Measurements from ENCODE around the gene ADIPOR2.

Gene ADIPOR2, protein sequence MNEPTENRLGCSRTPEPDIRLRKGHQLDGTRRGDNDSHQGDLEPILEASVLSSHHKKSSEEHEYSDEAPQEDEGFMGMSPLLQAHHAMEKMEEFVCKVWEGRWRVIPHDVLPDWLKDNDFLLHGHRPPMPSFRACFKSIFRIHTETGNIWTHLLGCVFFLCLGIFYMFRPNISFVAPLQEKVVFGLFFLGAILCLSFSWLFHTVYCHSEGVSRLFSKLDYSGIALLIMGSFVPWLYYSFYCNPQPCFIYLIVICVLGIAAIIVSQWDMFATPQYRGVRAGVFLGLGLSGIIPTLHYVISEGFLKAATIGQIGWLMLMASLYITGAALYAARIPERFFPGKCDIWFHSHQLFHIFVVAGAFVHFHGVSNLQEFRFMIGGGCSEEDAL

DNA sequence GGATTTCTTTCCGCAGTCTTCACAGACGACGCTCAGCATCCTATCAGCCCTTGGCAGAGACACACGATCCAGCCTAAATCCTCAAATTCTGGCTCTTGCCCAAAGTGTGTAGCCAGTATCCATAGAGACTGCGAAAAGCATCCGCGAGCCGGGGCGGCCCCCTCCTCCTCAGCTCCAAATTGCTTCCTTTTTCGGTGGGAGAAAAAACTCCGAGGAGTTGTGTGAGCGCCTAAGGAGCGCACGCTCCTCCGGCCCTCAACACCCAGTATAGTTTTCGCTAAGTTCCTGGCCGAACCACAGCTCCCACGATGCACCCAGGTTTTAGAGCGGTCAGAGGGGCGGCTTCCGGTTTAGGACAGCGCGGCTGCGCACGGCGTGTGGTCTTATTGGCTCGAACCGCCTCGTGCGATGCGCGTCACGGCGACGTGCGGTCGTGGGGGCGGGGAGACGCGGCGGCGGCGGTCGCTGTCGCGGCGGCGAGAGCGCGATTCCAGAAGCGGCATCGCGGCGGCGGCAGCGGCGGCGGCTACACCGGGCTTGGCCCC is at the start of gene ADIPOR2:
Gene ADIPOR2 (plus strand): TSS at position 493 of the 545 bp plus-strand sequence. CDS start 63,274 bp downstream, outside the sequence.
- Histone ChIP-seq H3K27me3 (replicated peaks; ENCODE audit: control insufficient read depth, insufficient read depth, low read length) (no peaks in the 10 kb centered on the region), H3K4me3 (replicated peaks; ENCODE audit: low read depth, low read length) (peak within 1 kb of the TSS; percentile 97), H3K36me3 (ENCODE audit: control insufficient read depth, insufficient read depth, low read length) (no peaks in the 10 kb centered on the region)
- TF ChIP-seq, protein P1, sequence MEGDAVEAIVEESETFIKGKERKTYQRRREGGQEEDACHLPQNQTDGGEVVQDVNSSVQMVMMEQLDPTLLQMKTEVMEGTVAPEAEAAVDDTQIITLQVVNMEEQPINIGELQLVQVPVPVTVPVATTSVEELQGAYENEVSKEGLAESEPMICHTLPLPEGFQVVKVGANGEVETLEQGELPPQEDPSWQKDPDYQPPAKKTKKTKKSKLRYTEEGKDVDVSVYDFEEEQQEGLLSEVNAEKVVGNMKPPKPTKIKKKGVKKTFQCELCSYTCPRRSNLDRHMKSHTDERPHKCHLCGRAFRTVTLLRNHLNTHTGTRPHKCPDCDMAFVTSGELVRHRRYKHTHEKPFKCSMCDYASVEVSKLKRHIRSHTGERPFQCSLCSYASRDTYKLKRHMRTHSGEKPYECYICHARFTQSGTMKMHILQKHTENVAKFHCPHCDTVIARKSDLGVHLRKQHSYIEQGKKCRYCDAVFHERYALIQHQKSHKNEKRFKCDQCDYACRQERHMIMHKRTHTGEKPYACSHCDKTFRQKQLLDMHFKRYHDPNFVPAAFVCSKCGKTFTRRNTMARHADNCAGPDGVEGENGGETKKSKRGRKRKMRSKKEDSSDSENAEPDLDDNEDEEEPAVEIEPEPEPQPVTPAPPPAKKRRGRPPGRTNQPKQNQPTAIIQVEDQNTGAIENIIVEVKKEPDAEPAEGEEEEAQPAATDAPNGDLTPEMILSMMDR (IDR thresholded peaks at IDR 0.05; ENCODE audit: insufficient read depth, low read length, poor library complexity, severe bottlenecking) = no peak
- DNase-seq (ENCODE audit: extremely low read depth, insufficient read length) = peak; percentile 96

DNA sequence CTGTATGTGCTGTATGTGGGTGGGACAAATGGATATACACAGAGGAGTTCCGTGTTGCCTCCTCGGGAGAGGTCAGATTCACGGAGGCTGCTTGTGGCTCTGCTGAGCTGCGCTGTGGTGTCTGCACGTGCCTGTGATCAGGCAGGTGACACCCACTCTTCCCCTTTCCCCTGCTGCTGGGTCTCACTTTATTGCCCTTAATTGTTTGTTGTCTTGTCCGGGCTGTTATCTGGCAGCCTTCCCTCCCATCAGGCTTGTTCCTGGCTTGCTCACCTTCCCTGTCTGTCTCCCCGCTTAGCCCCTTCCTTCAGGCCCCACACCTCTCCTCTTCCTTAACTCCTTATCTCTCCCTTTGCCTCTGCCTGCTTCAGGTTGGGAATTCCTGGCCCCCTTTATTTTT is 48.4 kb upstream of the ADIPOR2 start:
- TF ChIP-seq, protein P1 (IDR thresholded peaks at IDR 0.05; ENCODE audit: insufficient read depth, low read length, poor library complexity, severe bottlenecking) = no peak
- Histone ChIP-seq H3K27me3 (replicated peaks; ENCODE audit: control insufficient read depth, insufficient read depth, low read length) (no peaks in the 10 kb centered on the region), H3K36me3 (ENCODE audit: control insufficient read depth, insufficient read depth, low read length) (no peaks in the 10 kb centered on the region; the same call in 1 of the 2 replicates), H3K4me3 (replicated peaks; ENCODE audit: low read depth, low read length) (no peak overlapping the region)
- no peak for DNase-seq (ENCODE audit: extremely low read depth, insufficient read length)

DNA sequence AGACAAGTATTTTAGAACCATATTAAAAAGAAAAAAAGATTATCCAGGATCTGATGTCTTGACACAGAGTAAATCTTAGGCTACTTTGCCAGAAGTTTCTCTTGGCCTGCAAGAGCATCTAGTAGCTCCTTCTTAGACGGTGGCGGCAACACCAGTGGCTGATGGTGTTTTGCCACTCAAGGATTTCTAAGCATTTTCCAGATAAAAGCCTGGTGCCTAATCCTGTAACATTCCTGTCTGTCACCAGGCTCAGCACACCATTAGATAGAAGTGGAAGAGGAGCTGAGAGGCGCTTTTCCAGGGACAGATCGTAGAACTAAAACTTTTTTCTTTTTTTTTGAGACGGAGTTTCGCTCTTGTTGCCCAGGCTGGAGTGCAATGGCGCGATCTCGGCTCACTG is 47.8 kb upstream of the ADIPOR2 start:
- Histone ChIP-seq H3K4me3 (replicated peaks; ENCODE audit: low read depth, low read length) (no peak overlapping the region), H3K27me3 (replicated peaks; ENCODE audit: control insufficient read depth, insufficient read depth, low read length) (no peaks in the 10 kb centered on the region), H3K36me3 (ENCODE audit: control insufficient read depth, insufficient read depth, low read length) (no peaks in the 10 kb centered on the region; the same call in 1 of the 2 replicates)
- DNase-seq (ENCODE audit: extremely low read depth, insufficient read length) = no peak
- TF ChIP-seq, protein P1 (IDR thresholded peaks at IDR 0.05; ENCODE audit: insufficient read depth, low read length, poor library complexity, severe bottlenecking) = no peak

DNA sequence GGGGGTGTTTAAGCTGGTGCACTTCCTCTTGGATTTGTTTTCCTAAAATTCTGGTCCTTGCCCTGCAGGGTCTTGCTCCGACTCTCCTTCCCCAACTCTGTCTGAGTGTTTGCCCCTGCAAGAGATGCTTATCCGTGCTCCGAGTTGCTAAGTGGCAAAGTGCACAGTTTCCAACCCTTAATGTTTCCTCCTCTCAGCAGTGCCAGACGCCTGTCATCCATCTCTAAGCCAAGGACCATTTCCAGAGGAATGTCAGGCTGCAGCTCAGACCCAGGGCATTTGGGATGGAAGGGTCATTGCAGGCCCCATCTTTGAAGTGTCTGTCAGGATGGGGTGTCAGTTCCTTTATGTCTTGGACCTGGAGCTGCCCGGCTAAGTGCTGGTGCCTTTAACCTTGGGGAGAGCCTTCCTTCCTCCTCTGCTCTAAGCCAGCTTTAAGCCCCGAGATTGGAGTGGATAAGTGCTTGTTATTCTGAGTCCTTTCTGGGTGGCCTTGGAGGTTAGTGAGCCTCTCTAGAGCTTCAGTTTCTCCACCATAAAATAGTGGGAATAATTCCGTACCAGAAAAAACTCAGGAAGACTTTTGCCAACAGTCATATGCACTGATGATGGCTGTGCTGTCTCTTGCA is 46.9 kb upstream of the ADIPOR2 start:
- H3K36me3 ChIP-seq (ENCODE audit: control insufficient read depth, insufficient read depth, low read length) = peaks cover 1% of the 10 kb centered on the region
- TF ChIP-seq, protein P1 (IDR thresholded peaks at IDR 0.05; ENCODE audit: insufficient read depth, low read length, poor library complexity, severe bottlenecking) = no peak
- H3K4me3 ChIP-seq (replicated peaks; ENCODE audit: low read depth, low read length) = no peak overlapping the region
- no peak for DNase-seq (ENCODE audit: extremely low read depth, insufficient read length)
- H3K27me3 ChIP-seq (replicated peaks; ENCODE audit: control insufficient read depth, insufficient read depth, low read length) = no peaks in the 10 kb centered on the region

DNA sequence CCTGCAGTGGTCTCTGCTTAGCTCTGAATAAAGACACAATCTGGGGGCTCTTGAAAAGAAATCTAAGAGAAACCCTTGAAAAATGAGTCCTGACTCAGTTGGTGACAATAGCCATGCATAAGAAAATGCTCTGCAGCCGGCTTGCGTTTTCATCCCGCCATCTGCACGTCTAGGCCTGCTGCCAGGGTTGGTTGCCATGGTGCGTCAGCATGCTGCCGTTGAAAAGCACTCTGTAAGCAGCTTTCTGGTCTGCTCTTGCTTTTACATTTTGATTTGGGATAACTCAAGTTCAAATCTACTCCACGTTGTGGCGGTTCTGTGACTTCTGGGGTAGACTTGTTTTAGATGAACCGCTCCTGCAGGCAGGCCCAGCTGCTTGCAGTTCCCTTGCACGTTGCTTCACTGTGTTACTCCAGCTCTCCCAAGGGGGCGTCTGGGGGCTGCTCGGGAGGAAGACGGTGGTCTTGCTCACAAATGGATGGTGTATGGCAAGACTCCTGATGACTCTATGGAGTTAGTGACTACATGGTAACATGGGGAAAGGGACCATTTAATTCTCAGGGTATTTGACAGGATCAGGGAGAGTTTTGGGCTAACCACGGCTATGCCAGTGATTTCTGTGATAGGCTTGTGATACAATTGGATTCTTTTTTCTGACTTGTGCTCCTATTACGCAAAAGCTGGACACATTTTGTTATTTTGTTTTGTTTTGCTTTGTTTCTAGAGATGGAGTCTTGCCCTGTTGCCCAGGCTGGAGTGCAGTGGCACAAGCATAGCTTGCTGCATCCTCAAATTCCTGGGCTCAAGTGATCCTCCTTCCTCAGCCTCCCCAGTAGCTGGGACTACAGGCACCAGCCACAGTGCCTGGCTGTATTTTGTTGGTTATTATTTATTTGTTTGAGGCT is 46.1 kb upstream of the ADIPOR2 start:
- H3K4me3 ChIP-seq (replicated peaks; ENCODE audit: low read depth, low read length) = no peak overlapping the region
- no peak for DNase-seq (ENCODE audit: extremely low read depth, insufficient read length)
- H3K27me3 ChIP-seq (replicated peaks; ENCODE audit: control insufficient read depth, insufficient read depth, low read length) = no peaks in the 10 kb centered on the region

More for the DNA sequence above, 46.1 kb upstream of the ADIPOR2 start:
- H3K36me3 ChIP-seq (ENCODE audit: control insufficient read depth, insufficient read depth, low read length) = peaks cover 1% of the 10 kb centered on the region
- TF ChIP-seq, protein P1 (IDR thresholded peaks at IDR 0.05; ENCODE audit: insufficient read depth, low read length, poor library complexity, severe bottlenecking) = no peak

Measured in GM06990 (cell line).